Fibroblast of pulmonary artery (primary cell): Measurements from ENCODE around the gene BMPR2.

Source experiments
- DNase-seq: peaks from one replicate; pipeline ENCODE4 v3.0.0-alpha.2; 2010; ENCODE audit warnings: low read depth
- H3K4me3 ChIP-seq: replicated peaks from 2 replicates; pipeline ENCODE4 v1.5.1; 2011; ENCODE audit warnings: low read depth, mild to moderate bottlenecking, control low read depth, low read length, moderate library complexity
- CTCF ChIP-seq: IDR thresholded peaks from 2 replicates; pipeline ENCODE4 v1.5.1; 2011; ENCODE audit warnings: mild to moderate bottlenecking, control low read depth, low read length, inconsistent platforms; ENCODE audit errors: missing control alignments

The BMPR2 gene

GRCh38 chr2:202375609-202376408 lies at the start of gene BMPR2:
TSS of gene BMPR2 (plus strand) at chr2:202376327. CDS start at chr2:202377475, 1,148 bp downstream.
- no peak for TF ChIP-seq CTCF
- peak within 1 kb of the TSS; percentile 98 for H3K4me3 ChIP-seq
- peak; percentile 91 for DNase-seq

GRCh38 chr2:202327858-202328257 lies 48.3 kb upstream of the BMPR2 start:
- DNase-seq: peak; percentile 26
- TF ChIP-seq CTCF: no peak
- no peak overlapping the region for H3K4me3 ChIP-seq

- DNase-seq: peak; percentile 63
- TF ChIP-seq CTCF: no peak
- H3K4me3 ChIP-seq: no peak overlapping the region
Measured at GRCh38 chr2:202335791-202336467, 40.2 kb upstream of the BMPR2 start.

- no peak overlapping the region for H3K4me3 ChIP-seq
- TF ChIP-seq CTCF: no peak
- DNase-seq: no peak
Measured at GRCh38 chr2:202337151-202337550, 39.0 kb upstream of the BMPR2 start.

GRCh38 chr2:202337706-202338346 lies 38.3 kb upstream of the BMPR2 start:
- no peak for TF ChIP-seq CTCF
- H3K4me3 ChIP-seq: no peak overlapping the region
- DNase-seq: no peak

GRCh38 chr2:202339071-202339870 lies 36.9 kb upstream of the BMPR2 start:
- DNase-seq: peak; percentile 44
- no peak for TF ChIP-seq CTCF
- no peak overlapping the region for H3K4me3 ChIP-seq
